Stimulated activated CD8-positive, alpha-beta memory T cell treated with anti-CD3 and anti-CD28 coated beads, Interleukin-4, amount 100 ng/mL, for 1 hour (primary cell): ENCODE measurements around the gene FAM107B.
A peak's percentile ranks its signal among the peaks of the same experiment; 100 is the strongest.
"Not testable (repeated sequence)": the region's sequence is repeated elsewhere in the genome, so short reads cannot be mapped to it uniquely, and the experiment has no call there.

Experiments
- DNase-seq, 2 donors: peaks; one replicate each; pipeline ENCODE4 v3.0.0-alpha.2; 2020; ENCODE audit warnings: low read depth in 2 of 2, low spot score in 1 of 2

The FAM107B gene

DNA sequence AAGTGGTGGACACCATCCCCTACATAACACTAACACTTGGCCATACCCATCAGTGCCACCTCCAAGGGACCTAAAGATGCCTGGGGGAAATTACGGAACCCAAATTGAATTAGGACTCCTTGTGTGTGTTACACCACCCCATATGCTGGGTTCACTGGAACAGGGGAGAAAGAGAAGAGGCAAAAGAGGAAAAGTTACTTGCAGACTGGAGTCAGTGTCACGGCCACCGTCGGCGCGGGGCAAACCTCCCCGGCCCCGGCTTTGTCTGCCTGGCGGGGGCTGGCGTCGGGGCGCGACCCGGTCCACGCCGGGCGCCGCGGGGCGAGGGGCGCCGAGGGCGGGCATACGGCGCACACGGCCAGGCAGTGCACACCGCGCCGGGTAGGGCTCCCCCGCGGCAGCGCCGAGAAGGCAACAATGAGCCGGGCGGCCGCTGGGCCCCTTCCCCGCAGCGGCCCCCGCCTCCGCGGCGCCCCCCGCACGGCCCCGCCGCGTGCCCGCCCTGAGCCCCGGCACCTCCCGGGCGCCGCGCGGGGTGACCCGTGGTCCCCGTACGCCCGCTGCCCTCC is 171.1 kb downstream of the FAM107B start:
- DNase-seq = no peak

DNA sequence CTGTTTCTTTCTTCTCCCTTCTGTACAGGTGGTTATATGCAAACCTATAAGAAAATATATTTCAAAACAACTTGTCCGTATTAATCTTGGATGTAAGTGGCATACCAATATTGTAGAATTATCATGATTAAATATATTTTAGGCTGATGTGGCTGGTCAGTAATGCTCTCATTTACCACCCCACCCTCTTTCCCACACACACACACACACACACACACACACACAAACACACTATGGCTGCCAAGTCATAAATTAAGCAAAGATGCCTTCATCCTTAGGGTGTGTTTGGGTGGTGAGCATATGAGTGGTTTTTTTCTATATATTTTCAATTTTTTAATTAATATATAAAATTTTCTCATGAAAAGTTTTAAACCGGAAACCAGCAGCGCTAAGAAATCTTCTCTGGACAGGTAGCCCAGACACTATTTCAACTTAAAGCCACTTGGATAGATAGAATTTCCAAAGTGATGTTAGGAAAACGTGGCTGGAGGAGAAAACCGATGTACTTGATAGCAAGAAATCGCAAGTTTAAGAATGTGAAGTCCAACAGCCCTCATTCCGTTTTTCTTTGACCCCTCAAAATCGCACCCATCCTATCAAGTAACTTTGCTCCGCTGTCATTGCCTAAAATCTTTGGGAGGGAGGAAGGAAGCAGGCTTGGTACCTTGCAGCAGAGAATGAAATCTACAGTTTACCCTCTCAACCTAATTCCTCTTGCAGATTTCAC is 171.7 kb downstream of the FAM107B start:
- no peak for DNase-seq

DNA sequence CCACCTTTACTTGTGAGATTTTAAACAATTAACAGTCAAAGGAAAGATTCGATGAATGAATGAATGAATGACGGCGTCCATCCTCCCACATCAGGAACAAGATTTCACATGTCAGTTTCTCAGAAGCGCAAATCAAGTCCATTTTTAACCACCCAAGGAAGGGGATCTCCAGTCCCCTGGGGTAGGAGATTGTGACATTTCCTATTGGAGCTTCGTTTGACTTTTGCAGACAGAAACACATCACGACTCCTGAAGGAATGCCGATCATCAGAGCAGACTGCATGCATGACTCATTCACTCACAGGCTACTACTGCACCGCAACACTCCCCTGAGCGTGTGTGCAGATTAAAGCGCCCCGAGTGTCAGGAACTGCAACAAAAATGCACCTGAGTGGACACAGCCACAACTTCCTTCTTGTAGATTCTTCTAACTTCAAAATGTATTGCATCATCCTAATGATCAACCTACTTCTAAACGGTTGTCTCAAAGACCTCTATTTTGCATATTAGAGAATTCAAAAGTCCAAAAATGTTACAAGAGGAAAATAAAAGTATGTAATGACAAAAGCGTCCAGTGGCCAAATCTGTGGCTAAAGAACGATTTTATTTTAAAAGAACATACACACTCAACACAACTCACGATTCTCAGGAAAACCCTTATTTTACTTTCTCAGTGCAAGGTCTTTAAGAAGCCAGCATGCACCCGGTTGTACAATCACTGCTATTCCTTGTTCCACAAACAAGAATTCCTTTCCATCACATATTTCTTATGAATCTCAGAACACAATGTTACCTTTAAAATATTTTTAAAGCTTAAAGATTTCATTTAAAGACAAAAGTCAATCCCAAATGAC is 172.6 kb downstream of the FAM107B start:
- peak in 1 of 2 donors; percentile 28 for DNase-seq

DNA sequence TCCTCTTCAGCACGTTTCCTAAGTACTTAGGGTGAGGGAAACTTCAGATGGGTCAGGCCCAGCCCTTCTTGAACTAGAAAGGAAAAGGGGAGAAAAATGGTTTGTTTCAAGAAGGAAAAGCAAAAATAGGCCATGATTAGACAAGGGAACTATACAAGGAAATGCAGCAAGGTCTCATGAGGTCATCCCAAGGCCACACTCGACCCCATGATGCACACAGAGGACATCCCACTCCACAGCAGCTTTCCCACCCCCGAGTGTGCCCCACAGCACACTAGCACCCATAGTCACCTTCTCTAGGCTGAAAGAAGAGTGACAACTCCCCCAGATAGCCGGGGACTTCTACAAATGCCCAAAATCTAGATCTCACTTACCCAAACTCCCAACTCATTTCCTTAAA is 173.4 kb downstream of the FAM107B start:
- no peak for DNase-seq

DNA sequence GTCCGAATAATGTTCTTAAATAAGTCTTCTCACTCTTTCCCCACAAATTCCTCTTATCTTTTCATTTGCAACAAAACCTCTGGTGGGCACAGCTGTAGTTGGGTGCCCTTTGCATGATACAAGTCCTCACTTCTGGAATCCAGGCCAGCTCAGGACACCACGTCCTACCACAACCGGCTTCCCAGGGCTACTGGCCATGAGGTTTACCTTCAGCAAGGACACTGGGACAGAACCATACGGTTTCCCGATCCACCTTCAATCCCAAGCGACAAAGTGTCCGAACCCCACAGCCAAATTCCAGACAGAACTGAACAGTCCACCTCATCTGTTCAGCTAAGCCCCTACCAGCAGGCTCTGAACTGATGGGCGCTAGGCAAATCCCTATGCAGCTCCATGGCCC is 174.6 kb downstream of the FAM107B start:
- no peak for DNase-seq

DNA sequence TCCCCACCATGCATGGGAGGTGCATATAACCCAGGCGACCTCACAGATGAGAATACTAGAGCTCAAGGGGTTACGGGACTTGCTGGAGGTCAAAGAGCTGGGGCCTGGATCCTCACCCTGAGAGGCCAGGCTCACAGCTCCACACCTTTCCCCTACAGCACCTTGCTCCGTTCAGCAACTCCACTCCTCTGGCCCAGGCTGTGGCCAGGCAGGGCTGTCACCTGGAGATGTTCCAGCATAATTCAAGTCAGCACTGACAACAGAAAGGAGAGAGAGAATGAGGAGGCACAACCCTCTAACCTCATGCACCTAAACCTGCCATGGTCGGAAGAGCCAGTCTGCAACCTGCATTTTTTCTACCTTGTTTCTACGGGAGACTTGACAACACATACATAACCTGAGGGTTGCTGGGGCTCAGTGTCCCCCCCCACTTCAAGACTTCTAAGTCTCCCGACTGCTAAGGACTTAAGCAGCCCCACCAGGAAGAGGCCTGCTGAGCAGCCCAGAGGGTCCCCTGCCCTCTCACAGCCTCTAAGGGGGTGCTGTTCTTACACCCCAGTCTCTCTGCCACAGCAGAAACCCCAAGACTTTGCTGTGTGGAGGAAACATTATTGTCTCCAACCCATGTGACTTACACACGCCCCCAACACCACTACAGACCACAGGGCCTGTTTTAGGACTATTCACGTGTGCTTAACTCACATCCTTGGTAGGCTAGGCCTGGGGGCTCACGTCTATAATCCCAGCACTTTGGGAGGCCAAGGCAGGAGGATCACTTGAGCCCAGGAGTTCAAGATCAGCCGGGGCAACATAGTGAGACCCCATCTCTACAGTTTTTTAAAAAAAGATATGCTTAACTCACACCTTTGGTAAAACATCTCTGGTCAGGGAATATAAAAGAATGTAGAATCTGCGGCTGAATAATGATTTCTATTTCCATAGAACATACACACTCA is 175.6 kb downstream of the FAM107B start:
- DNase-seq = no peak

DNA sequence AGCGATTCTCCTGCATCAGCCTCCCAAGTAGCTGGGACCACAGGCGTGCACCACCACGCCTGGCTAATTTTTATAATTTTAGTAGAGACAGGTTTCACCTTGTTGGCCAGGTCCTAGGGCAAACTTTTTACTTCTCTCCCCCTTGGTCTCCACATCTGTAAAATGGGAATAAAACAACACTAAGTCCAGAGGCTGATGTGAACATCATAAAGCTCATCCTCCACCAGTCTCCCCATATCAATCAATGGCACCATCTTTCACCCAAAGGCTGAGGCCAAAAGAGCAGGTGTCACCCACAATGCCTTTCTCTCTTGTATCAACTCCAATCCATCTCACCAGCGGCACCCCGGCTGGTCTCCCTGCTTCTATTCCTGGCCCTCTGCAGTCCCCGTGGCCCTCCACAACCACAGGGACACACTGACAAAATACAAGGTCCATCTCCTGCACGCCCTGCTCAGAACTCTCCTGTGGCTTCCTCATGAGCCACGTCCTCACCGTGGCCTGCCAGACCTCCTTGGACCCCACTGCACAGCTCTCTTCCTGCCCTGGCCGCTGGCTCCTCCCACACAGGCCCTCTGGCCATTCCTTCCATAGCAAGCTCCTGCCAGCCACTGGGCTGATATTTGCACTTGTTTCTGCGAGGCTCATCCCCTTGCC is 179.0 kb downstream of the FAM107B start:
- no peak for DNase-seq

DNA sequence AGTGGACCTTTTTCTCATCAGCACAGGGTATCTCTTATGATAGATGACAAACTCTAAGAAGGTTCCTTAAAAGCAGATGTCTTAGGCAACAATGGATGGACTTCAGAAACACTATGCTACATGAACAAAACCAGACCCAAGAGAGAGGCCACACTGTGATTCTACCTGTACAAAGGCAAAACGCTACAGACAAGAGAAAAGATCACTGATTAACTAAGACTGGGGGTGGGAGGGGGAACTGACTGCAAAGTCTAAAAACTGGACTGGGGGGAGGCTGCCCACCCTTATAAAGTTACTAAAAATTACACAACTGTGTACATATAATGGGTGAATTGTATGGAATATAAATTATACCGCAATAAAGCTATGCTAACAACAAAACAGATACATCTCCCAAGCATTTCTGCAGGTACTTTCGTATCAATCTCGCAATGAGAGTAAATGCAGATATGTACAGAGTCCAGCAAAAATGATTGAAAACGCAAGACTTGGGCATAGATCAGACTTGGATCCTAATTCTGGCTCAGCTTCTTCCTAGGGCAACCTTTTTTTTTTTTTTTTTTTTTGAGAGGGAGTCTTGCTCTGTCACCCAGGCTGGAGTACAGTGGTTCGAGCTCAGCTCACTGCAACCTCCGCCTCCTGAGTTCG is 179.7 kb downstream of the FAM107B start:
- DNase-seq = no peak

DNA sequence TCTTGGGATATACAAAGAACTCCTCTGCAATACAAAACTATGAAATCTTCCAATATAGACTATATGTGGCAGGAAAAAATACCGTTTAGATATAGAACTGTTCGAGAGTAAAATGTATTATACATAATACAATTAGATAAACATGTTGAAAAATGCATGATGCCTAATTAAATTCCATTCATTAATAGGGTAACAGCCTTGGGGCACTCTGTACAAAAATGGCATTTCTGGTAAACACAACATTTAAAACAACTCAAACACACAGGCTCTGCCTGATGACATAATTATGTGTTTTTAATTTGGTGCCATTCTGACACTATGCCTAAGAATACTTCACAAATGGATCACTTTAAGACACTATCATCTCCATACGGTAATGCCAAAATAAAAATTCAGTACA is 180.9 kb downstream of the FAM107B start:
- no peak for DNase-seq

DNA sequence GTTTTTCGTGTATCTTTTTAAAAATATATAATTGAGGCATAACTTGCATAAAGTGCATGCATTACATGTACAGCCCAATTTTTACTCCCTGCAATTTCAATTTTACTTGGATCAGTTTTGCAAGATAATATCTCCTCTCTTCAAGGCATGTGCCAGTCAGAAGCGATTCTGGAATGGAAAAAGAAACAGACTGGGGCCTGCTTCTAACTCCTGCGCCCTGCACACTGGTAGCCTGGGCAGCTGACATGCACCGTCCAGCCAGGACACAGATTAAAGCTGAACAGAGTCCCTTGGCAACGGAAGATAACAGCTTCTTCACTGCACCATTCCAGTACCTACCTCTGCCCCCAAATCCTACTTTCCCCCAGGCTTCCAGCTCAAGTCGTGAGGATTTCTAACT is 182.1 kb downstream of the FAM107B start:
- no peak for DNase-seq

DNA sequence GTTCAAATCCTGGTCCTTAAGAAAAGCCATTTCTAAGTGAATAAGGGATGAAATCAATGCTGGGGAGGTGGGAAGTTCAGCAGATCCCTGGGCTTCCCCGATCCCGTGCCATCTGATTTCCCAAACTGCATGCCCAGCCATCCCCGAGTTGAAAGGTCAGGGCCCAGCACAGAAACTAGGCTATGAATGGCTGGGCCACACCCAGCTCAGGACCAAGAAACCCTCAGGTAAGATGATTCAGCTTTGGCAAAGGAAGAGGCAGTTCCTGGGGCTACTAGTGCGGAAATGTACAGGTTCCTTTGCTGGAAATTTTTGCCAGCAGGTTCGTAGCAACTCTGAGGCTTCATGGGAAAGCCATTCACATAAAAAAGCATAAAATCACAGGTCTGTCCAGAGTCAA is 182.7 kb downstream of the FAM107B start:
- DNase-seq = no peak

DNA sequence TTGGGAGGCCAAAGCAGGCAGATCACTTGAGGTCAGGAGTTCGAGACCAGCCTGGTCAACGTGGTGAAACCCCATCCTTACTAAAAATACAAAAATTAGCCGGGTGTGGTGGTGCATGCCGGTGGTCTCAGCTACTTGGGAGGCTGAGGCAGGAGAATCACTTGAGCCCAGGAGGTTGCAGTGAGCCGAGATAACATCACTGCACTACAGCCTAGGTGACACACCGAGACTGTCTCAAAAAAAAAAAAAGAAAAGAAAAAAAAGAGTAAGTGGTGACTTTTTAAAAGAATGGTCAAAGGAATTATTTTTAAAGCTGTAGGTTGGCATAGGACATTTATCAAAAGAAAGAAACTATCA is 185.8 kb downstream of the FAM107B start:
- DNase-seq = not testable (repeated sequence)

DNA sequence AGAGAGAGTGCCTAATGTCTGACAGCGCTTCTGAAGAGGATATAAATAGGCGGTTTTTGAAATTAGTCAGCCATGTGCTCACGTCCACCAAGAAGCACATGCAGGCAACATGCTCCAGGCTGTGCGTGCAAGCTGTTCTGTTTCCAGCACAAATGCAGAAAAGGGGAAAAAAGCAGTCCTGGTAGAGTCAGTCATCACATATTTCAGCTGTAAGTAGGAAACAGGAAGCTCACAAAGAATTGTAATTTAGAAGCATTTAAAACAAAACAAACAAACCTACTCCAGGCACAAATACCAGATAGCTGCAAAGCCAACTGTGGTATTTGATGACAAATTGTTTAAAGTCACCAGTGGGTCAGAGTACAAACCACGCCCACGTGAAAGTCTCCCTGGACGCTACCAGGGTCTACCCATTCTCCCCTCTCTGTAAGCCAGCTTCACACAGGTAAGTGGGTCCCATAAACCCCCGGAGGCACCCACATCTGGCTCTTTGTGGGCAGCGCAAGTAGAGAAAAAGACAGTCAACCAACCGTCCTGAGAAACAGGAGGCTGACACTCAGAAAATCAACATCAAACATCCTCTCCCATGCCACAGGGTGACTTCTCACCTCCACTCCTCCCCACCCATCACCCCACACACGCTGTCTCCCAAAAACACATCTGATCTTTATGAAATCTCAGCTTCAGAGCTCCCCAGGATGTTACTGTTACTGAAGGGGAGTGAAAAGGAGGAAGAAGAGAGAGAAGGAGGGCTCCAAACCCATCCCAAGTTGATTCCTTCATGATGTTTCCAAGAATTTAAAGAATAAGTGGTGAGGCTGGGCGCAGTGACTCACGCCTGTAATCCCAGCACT is 186.4 kb downstream of the FAM107B start:
- DNase-seq = no peak

DNA sequence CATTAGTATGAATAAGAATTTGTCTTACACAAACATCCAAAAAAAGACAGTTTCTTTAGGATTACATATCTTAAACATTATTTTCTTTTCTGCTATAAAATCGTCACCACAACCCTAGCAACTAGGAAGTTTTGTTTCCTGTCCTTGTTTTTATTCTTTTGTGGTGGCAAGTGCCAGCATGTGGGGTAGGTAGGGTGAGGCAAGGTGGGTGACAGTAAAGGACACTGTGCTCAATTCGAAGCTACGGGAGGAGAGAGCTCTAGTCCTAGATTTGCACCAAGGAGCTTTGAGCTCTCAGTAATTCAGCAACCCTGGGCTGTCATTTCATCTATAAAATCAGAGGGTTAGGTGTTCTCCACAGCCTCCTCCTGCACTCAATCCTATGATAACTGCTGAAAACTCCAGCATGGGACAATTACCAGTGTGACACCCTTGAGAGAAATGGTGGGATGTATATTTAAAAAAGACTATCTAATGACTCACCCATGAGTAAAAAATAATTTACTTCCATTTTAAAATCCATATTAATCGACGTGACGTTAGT is 187.1 kb downstream of the FAM107B start:
- DNase-seq = no peak

DNA sequence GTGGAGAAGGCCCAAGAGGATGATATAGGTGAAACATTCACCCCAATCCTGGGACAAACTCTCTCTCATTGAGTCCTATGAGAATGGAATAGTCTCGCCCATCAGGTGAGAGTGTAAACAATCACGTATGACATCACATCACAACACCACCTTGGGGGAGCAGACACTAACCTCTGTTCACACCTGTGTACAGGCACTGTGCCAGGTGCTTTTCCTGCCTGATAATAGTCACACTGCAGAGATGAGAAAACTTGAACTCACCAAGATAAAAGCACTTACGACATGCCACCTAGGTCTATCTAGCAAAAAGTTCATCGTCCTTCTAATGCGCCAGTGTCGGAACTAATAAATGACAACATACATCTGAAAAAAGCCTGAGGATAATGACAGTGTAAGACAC is 187.8 kb downstream of the FAM107B start:
- no peak for DNase-seq

DNA sequence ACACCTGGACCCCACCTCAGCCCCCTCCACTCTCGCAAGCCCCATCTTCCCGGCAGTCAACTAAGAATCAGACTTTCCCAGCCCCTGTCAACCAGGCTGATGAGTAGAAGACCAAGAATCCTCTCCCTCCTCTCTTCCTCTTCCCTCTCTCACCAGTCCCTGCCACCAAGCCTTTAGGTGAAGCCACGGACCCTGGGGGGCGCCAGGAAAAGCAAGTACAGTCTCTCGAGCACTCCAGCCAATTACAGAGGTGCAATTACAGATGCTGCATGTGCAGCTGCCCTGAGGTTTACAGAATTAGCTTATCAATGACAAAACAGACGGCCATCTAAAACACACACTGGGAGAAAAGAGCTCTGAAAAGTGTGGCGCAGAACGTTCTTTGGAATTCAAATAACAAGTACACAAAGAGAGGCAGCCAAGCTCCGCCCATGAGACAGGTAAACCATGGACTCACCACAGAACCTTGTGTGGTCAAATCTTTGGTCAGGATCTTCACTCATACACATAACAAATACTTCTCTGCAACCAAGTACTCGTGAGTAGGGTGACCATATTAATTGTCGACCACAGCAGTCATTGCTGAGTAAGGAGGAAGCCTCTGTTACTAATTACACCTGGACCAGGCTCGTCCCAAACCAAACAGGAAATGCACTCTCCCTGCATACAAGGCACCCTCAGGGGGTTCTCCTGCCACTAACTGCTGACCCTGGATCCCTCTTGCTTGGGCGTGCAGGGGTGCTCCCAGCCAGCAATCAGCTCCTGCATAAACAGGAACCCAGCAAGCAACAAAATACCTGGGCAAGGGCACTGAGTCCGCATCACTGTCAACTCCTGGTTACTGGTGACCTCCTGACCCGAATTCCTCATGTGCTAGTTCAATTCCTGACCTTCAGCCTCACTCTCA is 189.2 kb downstream of the FAM107B start:
- no peak for DNase-seq

DNA sequence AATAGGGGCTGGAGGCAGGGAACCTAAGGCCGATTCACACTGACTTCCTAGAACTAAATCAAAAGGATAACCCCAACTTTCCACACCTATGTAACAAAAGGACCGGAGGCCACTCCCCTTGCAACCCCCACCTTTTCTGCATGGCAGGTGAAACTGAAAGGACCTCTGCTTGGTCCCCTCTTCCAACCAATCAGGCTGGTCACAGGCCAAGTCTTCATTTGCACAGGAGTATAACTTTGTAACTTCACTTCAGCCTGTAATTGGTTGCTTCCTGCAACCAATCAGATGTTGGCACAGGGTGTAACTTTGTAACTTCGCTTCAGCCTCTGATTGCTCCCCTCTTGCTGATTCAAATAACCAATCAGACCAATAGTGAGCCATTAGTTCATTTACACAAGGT is 190.0 kb downstream of the FAM107B start:
- no peak for DNase-seq

DNA sequence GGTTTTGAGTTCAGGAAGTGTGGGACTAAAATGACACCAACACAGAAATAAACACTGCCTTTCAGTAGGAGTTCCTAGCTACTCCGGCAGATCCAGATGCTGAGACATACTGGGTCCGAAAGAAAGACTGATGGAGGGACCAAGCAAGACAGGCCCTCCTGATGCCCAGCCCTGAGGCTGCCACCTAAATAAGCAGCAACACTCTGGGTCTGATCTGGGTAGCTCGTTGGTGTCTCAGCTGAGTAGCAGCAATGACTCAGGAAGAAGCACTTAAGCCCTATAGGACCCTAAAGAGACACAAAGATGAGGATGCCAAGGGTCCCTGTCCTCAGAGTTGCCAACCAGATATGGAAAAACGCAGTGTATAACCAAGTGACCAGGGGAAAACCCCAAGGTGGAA is 190.7 kb downstream of the FAM107B start:
- DNase-seq = no peak
